ENCODE results near the gene HIP1.
A peak's percentile ranks its signal among the peaks of the same experiment; 100 is the strongest.
"Not testable (repeated sequence)": the region's sequence is repeated elsewhere in the genome, so short reads cannot be mapped to it uniquely, and the experiment has no call there.

The HIP1 gene
- 12.4 reads per million, percentile 36 among the genes with 10 or more reads in this experiment for total RNA-seq

- no peak for DNase-seq
These were observed at the start of gene HIP1 for GRCh38 chr7:75738604-75738974. Gene HIP1, minus strand, starts transcription at chr7:75738941. Its CDS starts 21 bp downstream, at chr7:75738920.

DNA sequence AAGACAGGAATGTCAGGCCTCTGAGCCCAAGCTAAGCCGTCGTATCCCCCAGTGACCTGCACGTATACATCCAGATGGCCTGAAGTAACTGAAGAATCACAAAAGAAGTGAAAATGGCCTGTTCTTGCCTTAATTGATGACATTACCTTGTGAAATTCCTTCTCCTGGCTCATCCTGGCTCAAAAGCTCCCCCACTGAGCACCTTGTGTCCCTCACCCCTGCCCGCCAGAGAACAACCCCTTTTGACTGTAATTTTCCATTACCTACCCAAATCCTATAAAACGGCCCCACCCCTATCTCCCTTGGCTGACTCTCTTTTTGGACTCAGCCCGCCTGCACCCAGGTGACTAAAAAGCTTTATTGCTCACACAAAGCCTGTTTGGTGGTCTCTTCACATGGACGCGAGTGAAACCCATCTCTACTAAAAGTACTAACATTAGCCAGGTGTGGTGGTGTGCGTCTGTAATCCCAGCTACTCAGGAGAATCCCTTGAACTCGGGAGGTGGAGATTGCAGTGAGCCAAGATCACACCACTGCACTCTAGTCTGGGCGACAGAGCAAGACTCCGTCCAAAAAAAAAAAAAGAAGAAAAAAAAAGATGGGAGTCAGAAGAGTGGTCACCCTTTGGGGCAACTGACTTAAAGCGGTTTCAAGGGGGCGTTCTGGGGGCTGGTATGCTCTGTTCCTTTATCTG is 49.6 kb upstream of the HIP1 start:
- DNase-seq: not testable (repeated sequence)

GRCh38 chr7:75783058-75783457 is 44.3 kb upstream of the HIP1 start:
- not testable (repeated sequence) for DNase-seq

DNA sequence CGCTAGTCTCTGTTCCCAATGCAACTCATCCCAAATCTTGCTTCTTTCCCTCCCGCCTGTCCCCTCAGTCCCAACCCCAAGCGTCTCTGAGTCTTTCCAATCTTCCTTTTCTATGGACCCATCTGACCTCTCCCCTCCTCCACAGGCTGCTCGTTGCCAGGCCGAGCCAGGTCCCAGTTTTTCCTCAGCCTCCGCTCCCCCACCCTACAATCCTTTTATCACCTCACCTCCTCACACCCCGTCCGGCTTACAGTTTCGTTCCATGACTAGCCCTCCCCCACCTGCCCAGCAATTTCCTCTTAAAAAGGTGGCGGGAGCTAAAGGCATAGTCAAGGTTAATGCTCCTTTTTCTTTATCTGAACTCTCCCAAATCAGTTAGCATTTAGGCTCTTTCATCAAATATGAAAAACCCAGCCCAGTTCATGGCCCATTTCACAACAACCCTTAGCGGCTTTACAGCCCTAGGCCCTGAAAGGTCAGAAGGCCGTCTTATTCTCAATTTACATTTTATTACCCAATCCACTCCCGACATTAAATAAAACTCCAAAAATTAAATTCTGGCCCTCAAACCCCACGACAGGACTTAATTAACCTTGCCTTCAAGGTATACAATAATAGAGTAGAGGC is 42.0 kb upstream of the HIP1 start:
- DNase-seq: not testable (repeated sequence)

- DNase-seq: not testable (repeated sequence)
These were observed 40.8 kb upstream of the HIP1 start for GRCh38 chr7:75779516-75779915.

DNA sequence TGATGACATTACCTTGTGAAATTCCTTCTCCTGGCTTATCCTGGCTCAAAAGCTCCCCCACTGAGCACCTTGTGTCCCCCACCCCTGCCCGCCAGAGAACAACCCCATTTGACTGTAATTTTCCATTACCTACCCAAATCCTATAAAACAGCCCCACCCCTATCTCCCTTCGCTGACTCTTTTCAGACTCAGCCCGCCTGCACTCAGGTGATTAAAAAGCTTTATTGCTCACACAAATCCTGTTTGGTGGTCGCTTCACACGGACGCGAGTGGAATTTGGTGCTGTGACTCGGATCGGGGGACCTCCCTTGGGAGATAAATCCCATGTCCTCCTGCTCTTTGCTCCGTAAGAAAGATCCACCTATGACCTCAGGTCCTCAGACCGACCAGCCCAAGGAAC is 40.3 kb upstream of the HIP1 start:
- DNase-seq: not testable (repeated sequence)

GRCh38 chr7:75776295-75776971 is 37.7 kb upstream of the HIP1 start:
- DNase-seq: no peak

GRCh38 chr7:75773958-75774357 is 35.2 kb upstream of the HIP1 start:
- DNase-seq: not testable (repeated sequence)

GRCh38 chr7:75772081-75773077 is 33.6 kb upstream of the HIP1 start, which contains the start of gene CCL26:
Gene CCL26, minus strand, starts transcription at chr7:75772211. Its CDS starts 35 bp downstream, at chr7:75772176.
- no peak for DNase-seq

DNA sequence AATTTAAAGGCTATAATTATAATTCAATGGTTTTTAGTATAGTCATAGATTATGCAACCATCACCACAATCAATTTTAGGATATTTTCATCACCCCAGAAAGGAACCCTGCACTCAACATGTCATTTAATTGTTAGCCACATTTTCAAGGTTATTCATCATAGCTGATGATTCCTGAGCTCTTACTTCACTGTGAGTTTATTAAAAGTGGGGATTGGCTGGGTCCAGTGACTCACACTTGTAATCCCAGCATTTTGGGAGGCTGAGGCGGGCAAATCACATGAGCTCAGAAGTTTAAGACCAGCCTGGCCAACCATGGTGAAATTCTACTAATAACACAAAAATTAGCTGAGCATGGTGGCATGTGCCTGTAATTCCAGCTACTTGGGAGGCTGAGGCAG is 32.5 kb upstream of the HIP1 start:
- DNase-seq: no peak

DNA sequence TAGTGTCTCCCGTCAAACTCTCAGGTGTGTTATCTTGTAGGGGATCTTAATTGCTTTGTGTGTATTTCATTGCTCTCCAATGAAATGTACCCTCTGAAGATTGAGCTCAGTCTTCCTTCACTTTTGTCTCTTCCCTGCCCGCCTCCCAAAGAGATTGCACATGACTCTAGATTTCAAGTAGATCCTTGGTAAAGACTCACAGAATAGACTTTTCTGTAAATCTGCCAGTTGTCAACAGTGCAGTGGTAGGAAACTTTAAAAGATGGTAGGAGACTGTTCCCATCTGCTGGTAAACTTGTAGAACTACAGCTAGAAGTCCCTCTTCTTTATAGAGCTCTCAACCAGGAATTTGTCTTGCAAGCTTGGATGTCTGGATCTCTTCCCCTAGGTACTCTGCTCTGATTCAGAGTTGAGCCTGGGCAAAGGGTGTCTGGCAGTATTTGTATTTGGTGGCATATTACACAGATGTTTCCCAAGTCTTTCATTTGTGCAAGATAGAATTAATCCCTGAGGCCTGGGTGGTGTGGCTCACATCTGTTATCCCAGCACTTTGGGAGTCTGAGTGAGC is 23.7 kb upstream of the HIP1 start:
- DNase-seq: no peak

GRCh38 chr7:75761801-75762200 is 23.1 kb upstream of the HIP1 start:
- not testable (repeated sequence) for DNase-seq

DNA sequence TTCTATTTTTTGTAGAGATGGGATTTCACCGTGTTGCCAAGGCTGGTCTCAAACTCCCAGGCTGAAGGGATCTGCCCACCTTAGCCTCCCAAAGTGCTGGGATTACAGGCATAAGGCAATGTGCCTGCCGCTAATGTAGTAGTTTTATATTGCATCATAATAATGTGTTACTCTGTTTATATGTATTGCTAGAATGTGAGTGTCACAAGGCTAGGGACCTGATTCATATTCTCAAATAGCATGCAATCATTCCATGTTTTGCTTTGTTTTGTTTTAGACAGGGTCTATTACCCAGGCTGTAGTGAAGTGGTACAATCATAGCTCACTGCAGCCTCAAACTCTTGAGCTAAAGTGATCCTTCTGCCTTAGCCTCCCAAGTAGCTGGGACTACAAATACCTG is 19.8 kb upstream of the HIP1 start:
- no peak for DNase-seq

DNA sequence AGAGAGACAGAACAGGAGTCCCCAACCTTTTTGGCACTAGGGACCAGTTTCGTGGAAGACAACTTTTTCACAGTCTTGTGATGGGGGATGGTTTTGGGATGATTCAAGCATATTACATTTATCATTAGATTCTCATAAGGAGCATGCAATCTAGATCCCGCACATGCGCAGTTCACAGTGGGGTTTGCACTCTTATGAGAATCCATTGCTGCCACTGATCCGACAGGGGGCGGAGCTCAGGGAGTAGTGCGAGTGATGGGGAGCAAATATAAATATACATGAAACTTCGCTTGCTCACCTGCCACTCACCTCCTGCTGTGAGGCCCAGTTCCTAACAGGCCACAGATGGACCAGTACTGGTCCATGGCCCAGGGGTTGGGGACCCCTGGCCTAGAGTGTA is 19.1 kb upstream of the HIP1 start:
- no peak for DNase-seq

GRCh38 chr7:75756991-75757676 is 18.4 kb upstream of the HIP1 start:
- DNase-seq: no peak

DNA sequence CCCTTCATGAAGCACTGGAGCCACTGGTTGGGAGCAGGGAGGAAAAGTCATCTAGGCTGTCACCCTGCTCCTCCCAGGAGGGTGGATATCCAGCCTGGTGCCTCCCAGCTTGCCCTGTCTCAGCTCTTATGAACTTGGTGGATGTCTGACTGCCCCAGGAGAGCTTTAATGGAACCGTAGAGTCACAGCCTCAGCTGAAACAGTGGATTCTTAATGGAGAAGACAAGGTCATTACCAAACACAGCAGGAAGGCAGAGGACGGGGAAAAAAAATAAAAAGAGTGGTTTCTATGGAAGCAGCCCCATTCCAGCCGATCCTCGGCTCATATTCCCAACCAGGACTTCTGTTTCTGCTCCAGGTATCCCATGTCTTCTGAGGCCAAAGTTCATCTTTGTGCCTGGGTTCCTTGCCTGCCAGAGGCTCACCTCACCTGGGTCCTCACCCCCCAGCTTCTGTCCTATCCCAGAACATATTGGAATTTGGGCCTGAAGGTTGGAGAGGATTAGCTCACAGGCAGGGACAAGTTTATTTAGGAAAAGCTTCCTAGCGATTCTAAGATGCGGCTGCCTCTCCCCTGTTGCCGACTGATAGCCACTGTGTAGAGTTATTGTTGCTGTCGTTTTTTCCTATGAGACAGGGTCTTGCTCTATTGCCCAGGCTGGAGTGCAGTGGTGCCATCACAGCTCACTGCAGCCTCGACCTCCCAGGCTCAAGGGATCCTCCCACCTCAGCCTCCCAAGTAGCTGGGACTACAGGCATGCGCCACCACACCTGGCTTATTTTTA is 17.7 kb upstream of the HIP1 start:
- no peak for DNase-seq

DNA sequence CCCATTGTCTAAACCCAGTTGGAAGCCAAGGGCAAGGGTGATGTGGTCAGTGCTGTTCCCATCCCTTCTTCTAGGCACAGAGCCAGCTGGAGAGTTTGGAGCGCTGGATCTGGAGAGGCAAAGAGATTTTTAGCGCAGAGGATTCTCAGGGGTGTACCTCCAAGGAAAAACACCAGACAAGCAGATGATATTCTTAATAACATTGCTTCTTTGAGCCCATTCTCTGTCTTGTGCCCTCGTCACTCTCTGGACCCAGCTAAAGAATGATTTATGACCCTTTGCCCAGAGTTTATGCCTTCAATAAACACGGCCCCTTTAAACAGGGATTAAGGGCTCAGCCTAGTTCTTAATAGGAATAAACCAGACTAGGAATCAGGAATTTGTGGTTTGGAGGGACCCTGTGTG is 4.7 kb upstream of the HIP1 start:
- no peak for DNase-seq

DNA sequence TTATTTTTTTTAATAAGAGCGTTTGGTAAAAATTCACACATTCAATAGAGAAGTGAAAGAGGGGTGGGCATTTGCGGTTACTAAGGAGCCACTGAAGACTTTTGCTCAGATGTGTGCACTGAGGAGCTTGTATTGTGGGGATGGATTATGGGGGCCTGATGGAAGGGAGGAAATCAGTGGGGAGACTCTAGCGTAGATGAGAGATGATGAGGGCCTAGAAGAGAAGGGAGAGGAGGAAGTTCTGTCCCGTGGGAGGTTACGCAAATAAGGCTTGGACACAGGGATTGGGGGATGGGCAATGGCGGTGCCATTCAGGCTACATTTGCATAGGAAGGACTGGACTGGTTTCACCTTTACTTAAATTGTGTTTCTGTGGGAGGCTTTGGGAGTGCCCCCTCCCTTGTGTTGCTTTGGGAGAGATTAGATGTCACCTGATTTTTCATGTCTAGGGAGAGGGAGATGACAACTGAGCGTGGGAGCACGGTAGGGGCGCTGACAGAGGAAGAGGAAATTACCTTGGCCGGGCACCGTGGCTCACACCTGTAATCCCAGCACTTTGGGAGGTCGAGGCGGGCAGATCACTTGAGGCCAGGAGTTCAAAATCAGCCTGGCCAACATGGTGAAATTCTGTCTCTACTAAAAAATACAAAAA is 2.2 kb upstream of the HIP1 start:
- DNase-seq: no peak

DNA sequence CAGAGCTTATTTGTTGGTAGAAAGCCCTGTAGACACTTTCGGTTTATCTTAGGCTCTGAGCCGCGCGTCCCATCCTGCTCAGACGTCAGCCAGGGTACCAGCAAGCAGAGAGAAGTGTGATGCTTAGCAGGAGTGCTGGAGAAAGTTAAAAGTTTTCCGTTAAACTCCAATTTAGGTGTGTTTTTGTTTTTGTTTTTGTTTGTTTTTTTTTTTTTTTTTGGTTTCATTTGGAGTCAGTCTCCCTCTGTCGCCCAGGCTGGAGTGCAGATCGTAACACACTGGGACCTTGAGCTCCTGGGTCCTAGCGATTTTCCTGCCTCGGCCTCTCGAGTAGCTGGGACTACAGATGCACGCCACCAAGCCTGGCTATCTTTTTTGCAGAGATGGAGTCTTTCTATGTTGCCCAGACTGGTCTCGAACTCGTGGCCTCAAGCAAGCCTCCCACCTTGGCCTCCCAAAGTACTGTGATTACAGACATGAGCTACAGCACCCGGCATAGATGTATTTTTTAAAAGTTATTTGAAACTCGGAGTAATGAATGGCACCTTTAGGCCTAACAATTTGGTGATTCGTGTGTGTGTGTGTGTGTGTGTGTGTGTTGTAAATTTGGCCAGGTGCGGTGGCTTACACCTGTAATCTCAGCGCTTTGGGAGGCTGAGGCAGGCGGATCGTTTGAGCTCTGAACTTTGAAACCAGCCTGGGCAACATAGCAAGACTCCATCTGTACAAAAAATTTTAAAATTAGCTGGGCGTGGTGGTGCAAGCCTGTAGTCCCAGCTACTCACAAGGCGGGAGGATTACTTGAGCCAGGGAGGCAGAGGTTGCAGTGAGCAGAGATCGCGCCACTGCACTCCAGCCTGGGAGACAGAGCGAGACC is 1.3 kb upstream of the HIP1 start:
- DNase-seq: no peak
